Ureter (tissue), 1 donor: Measurements from ENCODE around the gene H1-8. TPM values are rescaled to one million over a fixed set of nuclear protein-coding genes. Genes with fewer than 3 reads are reported as not detected.
"Not testable (repeated sequence)": the region's sequence is repeated elsewhere in the genome, so short reads cannot be mapped to it uniquely, and the experiment has no call there.

Experiments used
- DNase-seq: peaks from one replicate; pipeline ENCODE4 v3.0.0-alpha.2; 2020; ENCODE audit warnings: low spot score
- total RNA-seq: library from RNA; stranded (reverse); gene quantifications from one replicate; pipeline ENCODE4 v1.2.4, GENCODE V29; 2023
- donor health status: DM: yes; HTN: yes; CAD: no.

Gene H1-8, protein sequence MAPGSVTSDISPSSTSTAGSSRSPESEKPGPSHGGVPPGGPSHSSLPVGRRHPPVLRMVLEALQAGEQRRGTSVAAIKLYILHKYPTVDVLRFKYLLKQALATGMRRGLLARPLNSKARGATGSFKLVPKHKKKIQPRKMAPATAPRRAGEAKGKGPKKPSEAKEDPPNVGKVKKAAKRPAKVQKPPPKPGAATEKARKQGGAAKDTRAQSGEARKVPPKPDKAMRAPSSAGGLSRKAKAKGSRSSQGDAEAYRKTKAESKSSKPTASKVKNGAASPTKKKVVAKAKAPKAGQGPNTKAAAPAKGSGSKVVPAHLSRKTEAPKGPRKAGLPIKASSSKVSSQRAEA
- not detected for total RNA-seq

DNA sequence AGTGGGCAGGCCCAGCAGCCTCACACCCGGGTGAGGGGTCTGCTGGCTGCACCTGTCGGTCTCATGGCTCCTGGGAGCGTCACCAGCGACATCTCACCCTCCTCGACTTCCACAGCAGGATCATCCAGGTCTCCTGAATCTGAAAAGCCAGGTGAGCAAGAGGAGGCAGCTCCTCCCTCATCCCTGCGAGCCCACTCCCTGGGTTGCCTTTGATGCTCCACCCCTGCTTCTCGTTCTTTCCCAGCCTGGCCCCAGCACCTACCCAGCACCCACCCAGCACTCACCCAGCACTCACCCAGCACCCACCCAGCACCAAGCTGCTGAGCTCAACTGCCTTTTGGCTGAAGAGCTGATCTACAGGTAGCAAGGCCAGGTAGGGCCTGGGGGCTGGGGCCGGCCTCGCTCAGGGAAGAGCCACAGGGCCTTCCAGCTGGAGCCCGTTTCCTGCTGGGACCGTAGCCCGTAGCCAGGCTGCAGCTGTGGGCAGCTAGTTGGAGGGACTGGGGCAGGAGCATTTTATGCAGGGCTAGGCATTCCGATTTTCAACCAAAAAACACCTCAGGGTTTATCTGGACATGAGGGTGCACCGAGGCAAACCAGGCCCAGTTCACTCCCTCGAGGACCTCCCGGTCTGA is at the start of gene H1-8:
TSS of gene H1-8 (plus strand) at position 20 of the 635 bp plus-strand sequence. CDS start at position 64, 44 bp downstream.
- DNase-seq = no peak

DNA sequence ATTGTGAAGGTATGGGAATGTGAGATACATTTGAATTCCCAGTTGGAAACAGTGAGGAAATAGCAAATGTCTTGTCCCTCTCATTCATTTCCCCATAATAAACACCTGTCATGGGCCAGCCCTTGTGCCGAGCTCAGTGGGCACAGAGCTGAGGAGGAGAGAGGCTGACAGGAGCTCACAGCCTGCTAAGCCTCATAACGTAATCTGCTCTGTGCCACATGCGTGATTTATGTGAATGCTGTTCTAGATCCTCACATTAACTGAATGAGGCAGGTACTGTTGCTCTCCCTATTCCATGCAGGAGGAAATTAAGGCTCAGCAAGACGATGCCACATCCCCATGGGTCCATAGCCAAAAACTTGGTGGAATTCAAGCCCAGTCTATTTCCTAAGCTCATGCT is 49.8 kb upstream of the H1-8 start:
- no peak for DNase-seq

- DNase-seq = not testable (repeated sequence)
Observed at GRCh38 chr3:129494499-129494898, 48.5 kb upstream of the H1-8 start.

DNA sequence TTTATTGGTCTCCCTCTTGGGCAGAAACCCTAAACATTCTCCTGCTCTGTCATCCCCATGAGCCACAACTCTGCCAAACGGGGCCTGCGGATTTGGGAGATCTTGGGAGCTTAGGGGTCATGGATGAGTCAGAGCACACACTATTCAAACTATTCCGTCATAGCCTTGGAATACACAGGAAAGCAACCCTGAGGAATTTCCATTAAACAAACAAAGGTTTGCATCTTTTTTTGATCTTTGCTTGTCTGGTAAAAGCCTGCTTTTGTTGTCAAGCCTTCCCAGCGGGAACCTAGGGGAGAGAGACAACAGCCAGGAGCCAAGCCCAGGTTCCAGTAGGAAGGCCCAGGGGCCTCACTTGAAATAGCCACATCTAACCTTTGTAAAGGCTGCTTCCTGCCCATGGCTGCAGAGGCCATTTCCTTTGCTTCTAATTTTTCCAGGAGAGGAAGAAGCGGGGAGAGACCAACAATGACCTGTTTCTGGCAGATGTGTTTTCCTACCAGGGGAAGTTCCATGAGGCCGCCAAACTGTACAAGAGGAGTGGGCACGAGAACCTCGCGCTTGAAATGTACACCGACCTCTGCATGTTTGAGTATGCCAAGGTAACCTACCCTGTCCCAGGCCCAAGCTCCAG is 47.9 kb upstream of the H1-8 start:
- DNase-seq = not testable (repeated sequence)

GRCh38 chr3:129497876-129498275 is 45.1 kb upstream of the H1-8 start:
- DNase-seq = not testable (repeated sequence)

DNA sequence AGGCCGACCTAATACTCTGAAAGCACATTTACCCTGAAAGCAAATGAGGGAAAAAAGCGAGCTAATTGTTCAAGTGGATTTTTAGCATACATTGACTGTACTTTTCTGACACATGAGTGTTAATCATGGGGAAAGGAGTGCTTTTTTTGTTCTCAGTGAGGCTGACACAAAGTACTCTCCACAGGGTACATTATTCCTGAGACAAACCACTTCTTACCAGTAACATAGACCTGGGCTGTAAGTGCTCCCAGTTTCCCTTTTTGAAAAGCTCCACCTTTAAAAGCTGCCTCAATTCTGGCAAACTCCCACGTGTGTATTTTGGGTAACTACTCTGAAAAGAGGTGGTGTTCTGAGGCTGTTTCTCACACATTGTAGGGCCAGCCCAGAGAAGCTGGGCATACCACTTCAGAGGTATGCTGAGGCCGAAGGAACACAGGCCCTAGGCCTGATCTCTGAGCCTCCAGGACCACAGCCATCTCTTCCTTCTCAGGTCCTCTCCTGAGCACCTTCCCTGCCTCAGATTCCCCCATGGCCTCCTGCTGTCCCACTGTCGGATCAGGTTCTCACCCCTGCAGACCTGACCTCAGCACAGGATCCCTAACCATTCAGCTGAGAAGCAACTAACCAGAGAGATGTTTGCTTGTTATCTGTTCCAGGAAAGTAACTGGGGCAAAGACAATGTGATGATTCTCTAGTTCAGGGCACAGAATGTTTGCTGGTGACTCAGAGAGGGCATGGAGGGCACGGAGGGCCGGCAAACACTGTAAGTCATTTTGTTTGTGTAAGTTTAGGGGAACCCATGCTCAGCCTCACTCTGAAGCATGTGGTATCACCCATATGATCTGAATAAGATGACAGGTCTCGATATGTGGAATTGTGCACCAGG is 44.1 kb upstream of the H1-8 start:
- DNase-seq = not testable (repeated sequence)

DNA sequence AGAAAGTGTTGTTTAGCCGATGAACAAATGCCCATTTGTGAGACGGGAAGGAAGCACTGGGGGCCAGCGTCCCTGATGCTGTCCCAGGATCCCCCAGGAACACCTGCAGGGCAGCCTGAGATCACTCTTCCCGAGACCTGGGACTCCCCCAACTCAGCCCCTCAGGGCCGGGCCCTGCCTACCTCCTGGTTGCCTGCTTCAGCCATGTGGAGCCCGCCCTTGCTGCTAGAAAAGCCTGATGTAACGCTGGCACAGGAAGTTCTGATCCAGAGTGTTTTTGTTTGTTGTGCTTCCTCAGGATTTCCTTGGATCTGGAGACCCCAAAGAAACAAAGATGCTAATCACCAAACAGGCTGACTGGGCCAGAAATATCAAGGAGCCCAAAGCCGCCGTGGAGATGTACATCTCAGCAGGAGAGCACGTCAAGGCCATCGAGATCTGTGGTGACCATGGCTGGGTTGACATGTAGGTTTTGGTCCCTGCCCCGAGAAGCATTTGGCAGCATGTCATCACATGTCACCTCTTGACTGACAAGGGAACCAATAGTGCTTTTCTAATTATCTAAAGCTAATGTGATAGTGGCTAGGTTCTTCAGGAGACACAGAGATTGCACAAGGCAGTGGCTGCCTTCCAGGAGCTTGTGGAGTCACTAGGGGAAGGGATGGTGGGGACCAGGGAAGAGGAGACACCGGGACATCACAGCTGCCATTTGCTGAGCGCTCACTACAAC is 43.2 kb upstream of the H1-8 start:
- not testable (repeated sequence) for DNase-seq

GRCh38 chr3:129500334-129500658 is 42.7 kb upstream of the H1-8 start:
- DNase-seq = no peak

GRCh38 chr3:129501630-129502029 is 41.3 kb upstream of the H1-8 start:
- no peak for DNase-seq

DNA sequence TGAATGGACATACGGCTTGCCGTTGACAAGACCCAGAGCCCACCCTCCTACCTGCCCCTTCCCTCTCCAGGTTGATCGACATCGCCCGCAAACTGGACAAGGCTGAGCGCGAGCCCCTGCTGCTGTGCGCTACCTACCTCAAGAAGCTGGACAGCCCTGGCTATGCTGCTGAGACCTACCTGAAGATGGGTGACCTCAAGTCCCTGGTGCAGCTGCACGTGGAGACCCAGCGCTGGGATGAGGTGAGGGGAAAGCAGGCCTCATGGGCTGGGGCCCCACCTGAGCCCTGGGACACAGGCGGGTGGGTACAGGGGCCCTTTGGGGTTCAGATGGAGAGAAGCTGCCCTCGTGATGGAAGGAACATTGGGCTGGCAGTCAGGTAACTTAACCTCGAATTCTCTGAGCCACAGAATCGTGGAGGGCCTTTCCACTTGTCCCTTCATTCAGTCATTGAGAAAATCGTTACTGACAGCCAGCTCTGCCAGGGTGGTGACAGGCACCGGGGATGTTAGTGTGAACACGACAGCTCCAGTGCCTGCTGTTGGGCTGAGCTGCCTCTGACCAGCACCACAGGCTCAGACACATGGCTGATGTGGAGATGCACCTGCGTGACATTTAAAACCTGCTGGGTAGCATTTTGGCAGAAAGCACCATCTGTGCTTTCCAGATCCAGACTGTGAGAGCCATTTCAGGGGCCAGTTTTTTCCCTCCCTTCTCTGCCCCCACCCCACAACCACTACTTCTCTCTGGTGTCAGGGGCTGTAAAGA is 40.1 kb upstream of the H1-8 start:
- no peak for DNase-seq

- DNase-seq = no peak
Observed at GRCh38 chr3:129503471-129504291, 39.3 kb upstream of the H1-8 start.

DNA sequence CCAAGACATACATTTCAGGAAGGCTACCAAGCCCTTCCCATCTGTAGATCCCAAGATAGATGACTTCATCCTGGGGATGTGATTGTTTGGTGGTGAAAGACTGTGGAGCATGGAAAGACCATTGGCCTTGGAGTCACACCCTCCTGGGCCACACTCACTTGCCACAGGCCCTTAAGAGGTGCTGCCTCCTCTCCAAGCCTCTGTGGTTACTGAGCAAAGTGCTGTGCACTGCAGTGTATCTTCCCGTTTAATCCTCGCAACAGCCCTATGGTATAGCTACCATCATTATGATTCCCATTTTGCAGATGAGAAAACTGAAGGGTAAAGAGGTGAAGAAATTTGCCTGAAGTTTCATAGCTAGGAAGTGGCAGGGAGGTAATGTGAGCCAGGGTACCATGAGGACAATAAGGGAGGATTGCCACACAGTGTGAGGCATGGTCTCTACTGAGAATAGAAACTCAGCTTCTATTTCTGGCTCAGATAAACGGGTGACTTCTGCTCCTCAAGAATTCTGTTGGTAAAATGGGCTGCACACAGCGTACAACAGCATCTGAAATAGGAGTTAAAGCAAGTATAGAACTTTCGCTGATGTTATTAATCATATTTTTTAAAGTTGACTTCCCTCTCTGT is 38.4 kb upstream of the H1-8 start:
- no peak for DNase-seq

DNA sequence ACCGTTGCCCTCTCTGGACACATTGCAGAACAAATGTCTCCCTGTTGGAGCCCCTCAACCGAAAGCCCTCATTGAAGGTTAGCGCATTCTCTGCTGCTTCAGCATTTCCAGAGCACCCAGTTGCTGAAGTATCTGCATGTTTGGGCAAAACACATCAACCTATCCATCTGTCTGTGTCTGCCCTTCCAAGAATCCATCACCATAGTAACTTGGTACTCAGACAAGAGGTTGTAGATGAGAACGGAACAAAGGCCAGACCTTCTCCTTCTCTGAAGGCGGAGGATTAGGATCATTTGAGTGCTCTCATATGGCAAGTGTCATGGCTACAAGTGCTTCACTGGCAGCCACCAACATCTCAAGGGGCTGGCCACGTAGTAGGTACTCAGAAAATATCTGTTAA is 37.6 kb upstream of the H1-8 start:
- DNase-seq = no peak

DNA sequence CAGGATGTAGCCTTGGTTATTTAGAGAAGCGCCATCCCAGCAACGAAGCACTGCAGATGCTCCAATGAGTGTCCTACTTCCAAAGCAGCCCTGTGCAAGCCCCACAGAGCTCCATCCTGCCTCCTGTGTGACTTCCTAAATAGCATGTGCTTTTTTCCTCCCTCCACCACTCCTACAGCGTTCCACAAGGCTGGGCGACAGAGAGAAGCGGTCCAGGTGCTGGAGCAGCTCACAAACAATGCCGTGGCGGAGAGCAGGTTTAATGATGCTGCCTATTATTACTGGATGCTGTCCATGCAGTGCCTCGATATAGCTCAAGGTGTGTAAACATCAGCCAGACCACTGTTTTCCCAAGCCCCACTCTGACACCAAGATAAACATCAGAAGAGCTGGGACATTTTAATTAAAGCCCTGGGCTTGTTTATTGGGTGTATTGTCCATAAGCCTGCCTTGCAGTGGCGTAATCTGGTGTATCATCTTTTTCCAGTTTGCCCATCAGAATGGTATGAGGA is 36.7 kb upstream of the H1-8 start:
- DNase-seq = no peak

DNA sequence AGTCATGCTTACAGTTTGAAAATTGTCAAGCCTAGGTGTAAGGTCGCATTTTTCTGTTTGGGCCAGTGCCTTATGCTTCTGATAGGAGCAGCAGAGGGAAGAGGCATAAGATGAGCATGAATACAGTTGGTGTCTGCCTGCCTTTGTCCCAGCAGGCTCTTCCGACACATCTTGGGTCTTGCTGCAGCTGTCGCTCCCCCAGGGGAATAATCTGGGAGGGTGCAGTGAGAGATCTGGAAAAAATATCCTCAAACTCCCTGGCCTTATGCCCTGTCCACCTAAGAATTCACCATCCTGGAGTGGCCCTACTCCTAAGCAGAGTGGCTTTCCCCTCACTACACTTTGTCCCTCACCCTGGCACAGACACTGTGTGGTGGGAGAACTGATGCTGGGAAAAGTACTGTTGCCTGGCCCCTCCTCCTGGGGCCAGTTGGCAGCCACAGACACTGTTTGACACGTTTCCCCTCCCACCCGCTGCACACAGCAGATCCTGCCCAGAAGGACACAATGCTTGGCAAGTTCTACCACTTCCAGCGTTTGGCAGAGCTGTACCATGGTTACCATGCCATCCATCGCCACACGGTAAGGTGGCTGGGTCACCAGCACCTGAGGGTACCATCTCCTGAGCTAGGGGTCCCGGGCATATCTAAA is 35.7 kb upstream of the H1-8 start:
- DNase-seq = no peak

DNA sequence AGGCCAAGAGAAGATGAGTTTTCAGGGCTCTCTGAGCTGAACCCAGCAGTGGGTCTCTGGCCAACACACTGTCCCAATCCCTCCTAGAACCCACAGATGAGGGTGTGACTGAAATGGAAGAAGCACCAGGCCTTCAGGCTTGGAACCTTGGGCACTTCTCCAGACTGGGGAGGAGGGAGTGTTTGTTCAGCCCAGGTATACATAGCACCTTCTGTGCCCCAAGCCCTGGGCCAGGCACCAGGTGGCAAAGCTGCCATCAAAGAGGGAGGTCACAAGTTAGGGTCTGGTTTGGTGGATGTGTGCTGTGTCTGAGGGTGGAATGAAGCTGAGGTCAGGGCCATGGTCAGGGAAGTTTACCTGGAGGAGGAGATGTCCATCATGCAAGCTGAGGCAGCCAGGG is 30.4 kb upstream of the H1-8 start:
- no peak for DNase-seq

- DNase-seq = no peak
Observed at GRCh38 chr3:129513705-129514104, 29.3 kb upstream of the H1-8 start.

GRCh38 chr3:129514110-129514509 is 28.9 kb upstream of the H1-8 start:
- DNase-seq = no peak

DNA sequence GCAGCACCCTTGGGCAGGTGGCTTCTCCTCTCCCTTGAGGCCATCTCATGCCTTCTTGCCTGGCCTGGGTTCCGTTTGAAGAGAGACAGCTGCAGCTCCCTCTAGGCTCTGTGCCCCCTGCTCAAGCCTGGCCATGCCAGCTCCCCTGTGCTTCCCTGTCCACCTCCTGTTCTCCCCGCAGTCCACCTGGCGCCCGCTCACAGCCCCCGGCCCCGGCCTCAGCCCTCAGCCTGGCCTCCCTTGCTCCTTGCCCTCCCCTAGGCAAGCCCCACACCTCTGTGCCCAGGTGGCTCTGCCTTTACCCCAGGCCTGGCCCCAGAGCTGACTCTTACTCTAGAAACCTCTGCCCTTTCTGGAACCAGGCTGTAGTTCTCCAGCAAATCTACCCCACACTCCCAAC is 28.4 kb upstream of the H1-8 start:
- DNase-seq = no peak
